ENCODE data around the gene ARHGAP22. TPM values are rescaled to one million over a fixed set of nuclear protein-coding genes. Genes with fewer than 3 reads are reported as not detected.
"Not testable (repeated sequence)": the region's sequence is repeated elsewhere in the genome, so short reads cannot be mapped to it uniquely, and the experiment has no call there.

Gene ARHGAP22
- total RNA-seq, 4 donors from 2014 or later, result 0.59 to 2.1 (median 1.2) TPM

GRCh38 chr10:48651293-48651692 is 46.4 kb upstream of the ARHGAP22 start:
- WGBS, 2 donors, result 73 to 75% methylated on average over 2 of the region's 2 CpGs
- Histone ChIP-seq H3K36me3 (no peaks in the 10 kb centered on the region), H3K4me1 (peaks cover 9 to 13% (median 11%) of the 10 kb centered on the region in 3 donors), H3K27ac (no peak overlapping the region), H3K4me3 (no peak overlapping the region), H3K9me3 (no peaks in the 10 kb centered on the region), H3K27me3 (peaks cover 0 to 6% (median 0%) of the 10 kb centered on the region in 4 donors)
- intact Hi-C loops (cut with DNase I), result loop anchor here (5.0 to 10.0 kb wide), 2 partner anchors 99 to 286 kb away; no protein-coding TSS in a partner anchor
- TF ChIP-seq CTCF (IDR thresholded peaks at IDR 0.05) (no peak), POLR2A (IDR thresholded peaks at IDR 0.05) (no peak)
- DNase-seq, result no peak

GRCh38 chr10:48649349-48649944 is 44.6 kb upstream of the ARHGAP22 start:
- no peak for DNase-seq
- Histone ChIP-seq H3K4me3 (no peak overlapping the region), H3K36me3 (no peaks in the 10 kb centered on the region), H3K4me1 (no peaks in the 10 kb centered on the region), H3K27ac (no peak overlapping the region), H3K27me3 (peaks cover 0 to 6% (median 0%) of the 10 kb centered on the region in 4 donors), H3K9me3 (no peaks in the 10 kb centered on the region)
- 71 to 85% methylated on average over 2 of the region's 7 CpGs for WGBS, 2 donors
- TF ChIP-seq CTCF (IDR thresholded peaks at IDR 0.05), result no peak
- no peak for TF ChIP-seq POLR2A (IDR thresholded peaks at IDR 0.05)
- intact Hi-C loops (cut with DNase I), result no loop called here

- Histone ChIP-seq H3K4me1 (no peaks in the 10 kb centered on the region), H3K27me3 (peaks cover 0 to 6% (median 0%) of the 10 kb centered on the region in 4 donors), H3K9me3 (no peaks in the 10 kb centered on the region), H3K36me3 (no peaks in the 10 kb centered on the region), H3K27ac (no peak overlapping the region), H3K4me3 (no peak overlapping the region)
- DNase-seq, result no peak
- TF ChIP-seq CTCF (IDR thresholded peaks at IDR 0.05) (no peak), POLR2A (IDR thresholded peaks at IDR 0.05) (no peak)
- 83 to 93% methylated on average over 10 to 12 of the region's 12 CpGs for WGBS, 2 donors
- intact Hi-C loops (cut with DNase I), result no loop called here
These were observed 43.5 kb upstream of the ARHGAP22 start for GRCh38 chr10:48648172-48648942.

GRCh38 chr10:48647073-48647472 is 42.2 kb upstream of the ARHGAP22 start:
- H3K9me3 ChIP-seq; H3K4me1 ChIP-seq; intact Hi-C loops (cut with DNase I); H3K27me3 ChIP-seq; H3K36me3 ChIP-seq; DNase-seq; H3K27ac ChIP-seq; H3K4me3 ChIP-seq: not testable (repeated sequence)
- WGBS, 2 donors, result 88 to 92% methylated on average over 7 of the region's 7 CpGs

- Histone ChIP-seq H3K36me3 (no peaks in the 10 kb centered on the region), H3K9me3 (peaks cover 0 to 8% (median 7%) of the 10 kb centered on the region in 3 donors), H3K27me3 (no peaks in the 10 kb centered on the region), H3K4me3 (no peak overlapping the region), H3K4me1 (no peaks in the 10 kb centered on the region), H3K27ac (no peak overlapping the region)
- intact Hi-C loops (cut with DNase I), result no loop called here
- WGBS, 2 donors, result 63 to 80% methylated on average over 1 of the region's 1 CpG
- no peak for DNase-seq
- TF ChIP-seq CTCF (IDR thresholded peaks at IDR 0.05) (no peak), POLR2A (IDR thresholded peaks at IDR 0.05) (no peak)
These were observed 40.7 kb upstream of the ARHGAP22 start for GRCh38 chr10:48645600-48645999.

GRCh38 chr10:48641099-48641690 is 36.3 kb upstream of the ARHGAP22 start:
- H3K4me1 ChIP-seq; intact Hi-C loops (cut with DNase I); H3K27ac ChIP-seq; H3K4me3 ChIP-seq; H3K27me3 ChIP-seq; H3K36me3 ChIP-seq; DNase-seq: not testable (repeated sequence)
- H3K9me3 ChIP-seq, result peaks cover 0 to 10% (median 8%) of the 10 kb centered on the region in 3 donors
- WGBS, 2 donors, result 78 to 90% methylated on average over 4 of the region's 4 CpGs
